K562 (cell line): Measurements from ENCODE around the gene ARHGAP9. TPM values are rescaled to one million over a fixed set of nuclear protein-coding genes. Genes with fewer than 3 reads are reported as not detected.
A peak's percentile ranks its signal among the peaks of the same experiment; 100 is the strongest.

ENCODE experiments used
- ARHGAP35 ChIP-seq: fragments of 450-650 bp; IDR thresholded peaks from 2 replicates; pipeline ENCODE4 v1.6.1; 2018; ENCODE audit not compliant: partially characterized antibody
- ELF2 ChIP-seq: fragments of 250-450 bp; sonication (Bioruptor Pico); IDR thresholded peaks from 2 replicates; pipeline ENCODE4 v1.5.0; 2021; ENCODE audit warnings: mild to moderate bottlenecking
- HDAC2 ChIP-seq: fragments of 450-650 bp; IDR thresholded peaks from 2 replicates; pipeline ENCODE4 v1.6.1; 2016; ENCODE audit warnings: mild to moderate bottlenecking
- IRF2 ChIP-seq: sonication (generic); formaldehyde crosslinking; IDR thresholded peaks from 2 replicates; pipeline ENCODE4 v1.8.1; 2022; ENCODE audit warnings: mild to moderate bottlenecking, missing genetic modification reagents
- NCOR1 ChIP-seq: fragments of 450-650 bp; IDR thresholded peaks from 2 replicates; pipeline ENCODE4 v1.6.1; 2016; ENCODE audit warnings: mild to moderate bottlenecking, moderate library complexity
- NFIX ChIP-seq: fragments of 250-450 bp; sonication (Bioruptor Pico); IDR thresholded peaks from 2 replicates; pipeline ENCODE4 v1.4.0; 2020; ENCODE audit warnings: low read depth, mild to moderate bottlenecking, moderate library complexity
- NFYB ChIP-seq: IDR thresholded peaks from 2 replicates; pipeline ENCODE4 v1.6.1; 2011; ENCODE audit warnings: mild to moderate bottlenecking, moderate library complexity; ENCODE audit not compliant: insufficient read length; ENCODE audit errors: extremely low read depth
- SRF ChIP-seq, 2 experiments: fragments of 250-450, 450-650 bp in 1 of 2; sonication (Bioruptor Pico) in 1 of 2; sonication (generic) in 1 of 2; formaldehyde crosslinking; IDR thresholded peaks; 2 replicates each; pipeline versions ENCODE4 v1.5.0 to v1.5.1; 2020 to 2022; ENCODE audit warnings: mild to moderate bottlenecking in 1 of 2, missing genetic modification reagents in 1 of 2
- SRSF9 ChIP-seq: fragments of 200-400 bp; formaldehyde crosslinking; IDR thresholded peaks from 2 replicates; pipeline ENCODE4 v1.6.1; 2017; ENCODE audit warnings: low read depth, low read length, borderline replicate concordance
- ZKSCAN8 ChIP-seq: fragments of 200-800 bp; sonication (Bioruptor generic); IDR thresholded peaks from 2 replicates; pipeline ENCODE4 v1.6.1; 2016; ENCODE audit warnings: missing genetic modification characterization, missing compliant biosample characterization
- polyA plus RNA-seq, 8 experiments: library from polyadenylated mRNA; depleted of rRNA in 4 of 8; stranded (reverse) in 5 of 8; unstranded in 3 of 8; fragments of >200 nt; fragmentation: Nextera tagmentation in 2 of 8; fragmentation: Illumina TruSeq in 1 of 8; extraction: Ambion mirVana in 2 of 8; extraction: Trizol in 1 of 8; gene quantifications; 2 replicates each; pipeline versions ENCODE4 v1.2.1 to v1.2.3, GENCODE V29; 2011 to 2014; ENCODE audit warnings: inconsistent platforms in 1 of 8, missing spikeins in 1 of 8
- total RNA-seq, 7 experiments: library from RNA; depleted of rRNA in 6 of 7; stranded (reverse); fragments of >200 nt in 6 of 7; fragmentation: Illumina TruSeq in 2 of 7; extraction: Trizol in 2 of 7; gene quantifications; 2 replicates each; pipeline versions ENCODE4 v1.2.1 to v1.2.3, GENCODE V29; 2011 to 2021; ENCODE audit warnings: low replicate concordance in 1 of 7
- TF ChIP-seq, protein P1 (sequence below): fragments of 450-650 bp; IDR thresholded peaks from 2 replicates; pipeline ENCODE4 v1.6.1; 2016; ENCODE audit warnings: mild to moderate bottlenecking, moderate library complexity
- TF ChIP-seq, protein P2 (sequence below): sonication (generic); formaldehyde crosslinking; IDR thresholded peaks from 2 replicates; pipeline ENCODE4 v1.9.0; 2022; ENCODE audit warnings: mild to moderate bottlenecking, missing genetic modification reagents
- TF ChIP-seq, protein P3 (sequence below): fragments of 450-650 bp; formaldehyde crosslinking; conservative IDR thresholded peaks from 2 replicates; pipeline ENCODE4 v1.4.0; 2022; ENCODE audit warnings: mild to moderate bottlenecking, missing genetic modification characterization

The ARHGAP9 gene
- total and polyA plus RNA-seq, 9 of the 15 experiments (the other 6 are each of a cell fraction or from before 2014, with no cell fraction given), result 1.5 to 10.2 (median 5.1) TPM

DNA sequence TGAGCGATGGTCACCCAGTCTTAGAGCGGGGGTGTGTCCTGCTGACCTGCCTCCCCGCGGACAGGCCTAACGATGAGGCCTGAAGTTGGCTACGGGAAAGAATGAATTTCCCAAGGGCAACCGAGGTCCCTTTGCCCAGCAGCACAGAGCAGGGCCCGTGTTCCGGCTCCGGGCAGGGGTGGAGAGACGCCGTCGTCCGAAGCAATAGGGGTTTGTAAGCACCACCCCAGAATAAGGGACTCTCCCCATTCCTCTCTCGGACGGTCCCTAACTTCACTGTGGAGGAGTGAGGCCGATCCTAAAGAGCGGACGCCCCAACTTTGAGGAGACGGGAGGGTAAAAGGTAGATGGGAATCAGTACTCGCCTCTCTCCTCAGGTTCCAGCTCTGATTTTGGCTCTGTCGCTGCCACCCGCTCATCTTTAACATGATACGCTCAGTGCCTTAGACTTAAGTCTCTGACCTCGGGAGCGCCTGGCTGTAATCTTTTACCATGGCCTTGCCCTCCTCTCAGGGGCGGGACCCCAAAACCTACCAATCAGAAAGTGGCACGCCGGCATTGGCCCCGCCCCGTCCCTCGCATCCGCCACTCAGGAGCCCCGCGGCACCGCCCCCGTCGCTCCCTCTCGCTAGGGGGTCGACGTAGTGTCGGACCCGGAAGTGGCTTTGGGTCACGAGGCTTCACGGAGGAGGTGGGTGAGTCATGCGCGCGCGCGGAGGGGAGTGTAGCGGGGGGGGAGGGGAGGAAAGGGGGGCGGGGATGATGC, 40.6 kb upstream of the ARHGAP9 start, which contains the start of gene DDIT3 (continued):
- TF ChIP-seq, protein P1, sequence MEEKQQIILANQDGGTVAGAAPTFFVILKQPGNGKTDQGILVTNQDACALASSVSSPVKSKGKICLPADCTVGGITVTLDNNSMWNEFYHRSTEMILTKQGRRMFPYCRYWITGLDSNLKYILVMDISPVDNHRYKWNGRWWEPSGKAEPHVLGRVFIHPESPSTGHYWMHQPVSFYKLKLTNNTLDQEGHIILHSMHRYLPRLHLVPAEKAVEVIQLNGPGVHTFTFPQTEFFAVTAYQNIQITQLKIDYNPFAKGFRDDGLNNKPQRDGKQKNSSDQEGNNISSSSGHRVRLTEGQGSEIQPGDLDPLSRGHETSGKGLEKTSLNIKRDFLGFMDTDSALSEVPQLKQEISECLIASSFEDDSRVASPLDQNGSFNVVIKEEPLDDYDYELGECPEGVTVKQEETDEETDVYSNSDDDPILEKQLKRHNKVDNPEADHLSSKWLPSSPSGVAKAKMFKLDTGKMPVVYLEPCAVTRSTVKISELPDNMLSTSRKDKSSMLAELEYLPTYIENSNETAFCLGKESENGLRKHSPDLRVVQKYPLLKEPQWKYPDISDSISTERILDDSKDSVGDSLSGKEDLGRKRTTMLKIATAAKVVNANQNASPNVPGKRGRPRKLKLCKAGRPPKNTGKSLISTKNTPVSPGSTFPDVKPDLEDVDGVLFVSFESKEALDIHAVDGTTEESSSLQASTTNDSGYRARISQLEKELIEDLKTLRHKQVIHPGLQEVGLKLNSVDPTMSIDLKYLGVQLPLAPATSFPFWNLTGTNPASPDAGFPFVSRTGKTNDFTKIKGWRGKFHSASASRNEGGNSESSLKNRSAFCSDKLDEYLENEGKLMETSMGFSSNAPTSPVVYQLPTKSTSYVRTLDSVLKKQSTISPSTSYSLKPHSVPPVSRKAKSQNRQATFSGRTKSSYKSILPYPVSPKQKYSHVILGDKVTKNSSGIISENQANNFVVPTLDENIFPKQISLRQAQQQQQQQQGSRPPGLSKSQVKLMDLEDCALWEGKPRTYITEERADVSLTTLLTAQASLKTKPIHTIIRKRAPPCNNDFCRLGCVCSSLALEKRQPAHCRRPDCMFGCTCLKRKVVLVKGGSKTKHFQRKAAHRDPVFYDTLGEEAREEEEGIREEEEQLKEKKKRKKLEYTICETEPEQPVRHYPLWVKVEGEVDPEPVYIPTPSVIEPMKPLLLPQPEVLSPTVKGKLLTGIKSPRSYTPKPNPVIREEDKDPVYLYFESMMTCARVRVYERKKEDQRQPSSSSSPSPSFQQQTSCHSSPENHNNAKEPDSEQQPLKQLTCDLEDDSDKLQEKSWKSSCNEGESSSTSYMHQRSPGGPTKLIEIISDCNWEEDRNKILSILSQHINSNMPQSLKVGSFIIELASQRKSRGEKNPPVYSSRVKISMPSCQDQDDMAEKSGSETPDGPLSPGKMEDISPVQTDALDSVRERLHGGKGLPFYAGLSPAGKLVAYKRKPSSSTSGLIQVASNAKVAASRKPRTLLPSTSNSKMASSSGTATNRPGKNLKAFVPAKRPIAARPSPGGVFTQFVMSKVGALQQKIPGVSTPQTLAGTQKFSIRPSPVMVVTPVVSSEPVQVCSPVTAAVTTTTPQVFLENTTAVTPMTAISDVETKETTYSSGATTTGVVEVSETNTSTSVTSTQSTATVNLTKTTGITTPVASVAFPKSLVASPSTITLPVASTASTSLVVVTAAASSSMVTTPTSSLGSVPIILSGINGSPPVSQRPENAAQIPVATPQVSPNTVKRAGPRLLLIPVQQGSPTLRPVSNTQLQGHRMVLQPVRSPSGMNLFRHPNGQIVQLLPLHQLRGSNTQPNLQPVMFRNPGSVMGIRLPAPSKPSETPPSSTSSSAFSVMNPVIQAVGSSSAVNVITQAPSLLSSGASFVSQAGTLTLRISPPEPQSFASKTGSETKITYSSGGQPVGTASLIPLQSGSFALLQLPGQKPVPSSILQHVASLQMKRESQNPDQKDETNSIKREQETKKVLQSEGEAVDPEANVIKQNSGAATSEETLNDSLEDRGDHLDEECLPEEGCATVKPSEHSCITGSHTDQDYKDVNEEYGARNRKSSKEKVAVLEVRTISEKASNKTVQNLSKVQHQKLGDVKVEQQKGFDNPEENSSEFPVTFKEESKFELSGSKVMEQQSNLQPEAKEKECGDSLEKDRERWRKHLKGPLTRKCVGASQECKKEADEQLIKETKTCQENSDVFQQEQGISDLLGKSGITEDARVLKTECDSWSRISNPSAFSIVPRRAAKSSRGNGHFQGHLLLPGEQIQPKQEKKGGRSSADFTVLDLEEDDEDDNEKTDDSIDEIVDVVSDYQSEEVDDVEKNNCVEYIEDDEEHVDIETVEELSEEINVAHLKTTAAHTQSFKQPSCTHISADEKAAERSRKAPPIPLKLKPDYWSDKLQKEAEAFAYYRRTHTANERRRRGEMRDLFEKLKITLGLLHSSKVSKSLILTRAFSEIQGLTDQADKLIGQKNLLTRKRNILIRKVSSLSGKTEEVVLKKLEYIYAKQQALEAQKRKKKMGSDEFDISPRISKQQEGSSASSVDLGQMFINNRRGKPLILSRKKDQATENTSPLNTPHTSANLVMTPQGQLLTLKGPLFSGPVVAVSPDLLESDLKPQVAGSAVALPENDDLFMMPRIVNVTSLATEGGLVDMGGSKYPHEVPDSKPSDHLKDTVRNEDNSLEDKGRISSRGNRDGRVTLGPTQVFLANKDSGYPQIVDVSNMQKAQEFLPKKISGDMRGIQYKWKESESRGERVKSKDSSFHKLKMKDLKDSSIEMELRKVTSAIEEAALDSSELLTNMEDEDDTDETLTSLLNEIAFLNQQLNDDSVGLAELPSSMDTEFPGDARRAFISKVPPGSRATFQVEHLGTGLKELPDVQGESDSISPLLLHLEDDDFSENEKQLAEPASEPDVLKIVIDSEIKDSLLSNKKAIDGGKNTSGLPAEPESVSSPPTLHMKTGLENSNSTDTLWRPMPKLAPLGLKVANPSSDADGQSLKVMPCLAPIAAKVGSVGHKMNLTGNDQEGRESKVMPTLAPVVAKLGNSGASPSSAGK, result no peak; the same call in 1 of the 2 replicates
- TF ChIP-seq NFIX (CRISPR knock-in tag) (no peak), ZKSCAN8 (CRISPR knock-in tag) (no peak), ELF2 (CRISPR knock-in tag) (peak; percentile 69), HDAC2 (peak; percentile 82; the same call in 1 of the 2 replicates), ARHGAP35 (no peak), SRF (CRISPR knock-in tag; IDR thresholded peaks at IDR 0.05) (peak in 1 of 2 experiments; percentile 49; a peak in 1 of 4 replicates), NCOR1 (peak; percentile 57), IRF2 (CRISPR knock-in tag) (no peak), SRSF9 (no peak), NFYB (peak; percentile 53)
- TF ChIP-seq, protein P2, sequence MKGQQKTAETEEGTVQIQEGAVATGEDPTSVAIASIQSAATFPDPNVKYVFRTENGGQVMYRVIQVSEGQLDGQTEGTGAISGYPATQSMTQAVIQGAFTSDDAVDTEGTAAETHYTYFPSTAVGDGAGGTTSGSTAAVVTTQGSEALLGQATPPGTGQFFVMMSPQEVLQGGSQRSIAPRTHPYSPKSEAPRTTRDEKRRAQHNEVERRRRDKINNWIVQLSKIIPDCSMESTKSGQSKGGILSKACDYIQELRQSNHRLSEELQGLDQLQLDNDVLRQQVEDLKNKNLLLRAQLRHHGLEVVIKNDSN (CRISPR knock-in tag), result peak; percentile 85
- TF ChIP-seq, protein P3, sequence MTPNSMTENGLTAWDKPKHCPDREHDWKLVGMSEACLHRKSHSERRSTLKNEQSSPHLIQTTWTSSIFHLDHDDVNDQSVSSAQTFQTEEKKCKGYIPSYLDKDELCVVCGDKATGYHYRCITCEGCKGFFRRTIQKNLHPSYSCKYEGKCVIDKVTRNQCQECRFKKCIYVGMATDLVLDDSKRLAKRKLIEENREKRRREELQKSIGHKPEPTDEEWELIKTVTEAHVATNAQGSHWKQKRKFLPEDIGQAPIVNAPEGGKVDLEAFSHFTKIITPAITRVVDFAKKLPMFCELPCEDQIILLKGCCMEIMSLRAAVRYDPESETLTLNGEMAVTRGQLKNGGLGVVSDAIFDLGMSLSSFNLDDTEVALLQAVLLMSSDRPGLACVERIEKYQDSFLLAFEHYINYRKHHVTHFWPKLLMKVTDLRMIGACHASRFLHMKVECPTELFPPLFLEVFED (CRISPR knock-in tag), result peak; percentile 32; the same call in 1 of the 2 replicates
